Neural cell (in vitro differentiated cells): Measurements from ENCODE around the gene SAMD14. TPM values are rescaled to one million over a fixed set of nuclear protein-coding genes. Genes with fewer than 3 reads are reported as not detected.
A peak's percentile ranks its signal among the peaks of the same experiment; 100 is the strongest.

Experiments
- H2AFZ ChIP-seq: fragments of 200-600, 300-800 bp; sonication (generic), shearing (Covaris generic); 2 replicates; pipeline ENCODE4 v1.6.0; 2014; ENCODE audit warnings: low read depth, mild to moderate bottlenecking, antibody characterized with exemption, low read length, moderate library complexity
- H3F3A ChIP-seq: fragments of 200-600 bp; shearing (Covaris generic); 2 replicates; pipeline ENCODE4 v1.6.1; 2016; ENCODE audit warnings: mild to moderate bottlenecking, moderate library complexity, mixed read lengths, antibody characterized with exemption, low read length; ENCODE audit not compliant: insufficient read depth, poor library complexity, severe bottlenecking
- H3K27ac ChIP-seq: fragments of 200-600, 300-800 bp; sonication (generic), shearing (Covaris generic); 2 replicates; pipeline ENCODE4 v1.5.1; 2014; ENCODE audit warnings: mild to moderate bottlenecking, low read length, moderate library complexity
- H3K27me3 ChIP-seq: fragments of 300-800, 200-600 bp; sonication (generic), shearing (Covaris generic); 2 replicates; pipeline ENCODE4 v1.6.0; 2014; ENCODE audit warnings: mild to moderate bottlenecking, low read depth, low read length, moderate library complexity; ENCODE audit not compliant: insufficient read depth
- H3K36me3 ChIP-seq: fragments of 300-800, 200-600 bp; sonication (generic), shearing (Covaris generic); 2 replicates; pipeline ENCODE4 v1.5.1; 2014; ENCODE audit warnings: mild to moderate bottlenecking, antibody characterized with exemption, low read length, moderate library complexity; ENCODE audit not compliant: insufficient read depth
- H3K4me2 ChIP-seq: fragments of 300-800, 200-600 bp; sonication (generic), shearing (Covaris generic); 2 replicates; pipeline ENCODE4 v1.6.0; 2014; ENCODE audit warnings: mild to moderate bottlenecking, low read length
- H3K4me3 ChIP-seq: fragments of 300-800, 200-600 bp; sonication (generic), shearing (Covaris generic); 2 replicates; pipeline ENCODE4 v1.5.1; 2014; ENCODE audit warnings: mild to moderate bottlenecking, low read length, moderate library complexity
- H3K79me2 ChIP-seq: fragments of 200-600 bp; shearing (Covaris generic); replicated peaks from 2 replicates; pipeline ENCODE4 v1.6.0; 2014; ENCODE audit warnings: mild to moderate bottlenecking, low read length, moderate library complexity; ENCODE audit not compliant: insufficient read depth
- H3K9ac ChIP-seq: fragments of 300-800, 200-600 bp; sonication (generic), shearing (Covaris generic); 2 replicates; pipeline ENCODE4 v1.6.1; 2016; ENCODE audit warnings: mild to moderate bottlenecking, low read length, mixed read lengths
- H3K9me2 ChIP-seq: fragments of 200-600 bp; shearing (Covaris generic); 2 replicates; pipeline ENCODE4 v1.6.1; 2016; ENCODE audit warnings: mild to moderate bottlenecking, low read length, mixed read lengths; ENCODE audit not compliant: insufficient read depth
- H3K9me3 ChIP-seq: fragments of 200-600, 300-800 bp; sonication (generic), shearing (Covaris generic); 2 replicates; pipeline ENCODE4 v1.6.1; 2016; ENCODE audit warnings: mild to moderate bottlenecking, mixed run types, low read length, moderate library complexity, mixed read lengths
- H4K20me1 ChIP-seq: fragments of 200-600 bp; shearing (Covaris generic); 2 replicates; pipeline ENCODE4 v1.6.1; 2016; ENCODE audit warnings: mild to moderate bottlenecking, mixed run types; ENCODE audit not compliant: insufficient read depth
- EP300 ChIP-seq: fragments of 450-650 bp; conservative IDR thresholded peaks from 2 replicates; pipeline ENCODE4 v1.6.1; 2014; ENCODE audit warnings: antibody characterized with exemption, mild to moderate bottlenecking, moderate library complexity; ENCODE audit not compliant: poor library complexity, severe bottlenecking
- MXI1 ChIP-seq: fragments of 450-650 bp; conservative IDR thresholded peaks from 2 replicates; pipeline ENCODE4 v1.6.1; 2014; ENCODE audit warnings: antibody characterized with exemption, mild to moderate bottlenecking; ENCODE audit not compliant: poor library complexity, severe bottlenecking
- POLR2AphosphoS5 ChIP-seq: IDR thresholded peaks from 2 replicates; pipeline ENCODE4 v1.6.1; 2012
- RAD21 ChIP-seq: fragments of 450-650 bp; conservative IDR thresholded peaks from 2 replicates; pipeline ENCODE4 v1.6.1; 2014; ENCODE audit warnings: antibody characterized with exemption, mild to moderate bottlenecking, moderate library complexity
- SMC3 ChIP-seq: fragments of 450-650 bp; conservative IDR thresholded peaks from 2 replicates; pipeline ENCODE4 v1.6.1; 2014; ENCODE audit warnings: antibody characterized with exemption, mild to moderate bottlenecking, moderate library complexity; ENCODE audit not compliant: poor library complexity
- TAF1 ChIP-seq: IDR thresholded peaks from 2 replicates; pipeline ENCODE4 v1.6.1; 2012; ENCODE audit warnings: low read depth
- polyA plus RNA-seq: library from polyadenylated mRNA; depleted of rRNA; stranded (reverse); fragments of >200 nt; gene quantifications from 2 replicates; pipeline ENCODE4 v1.2.3, GENCODE V29; 2014
- TF ChIP-seq, protein P1 (sequence below): fragments of 450-650 bp; IDR thresholded peaks from 2 replicates; pipeline ENCODE4 v1.5.1; 2014; ENCODE audit warnings: antibody characterized with exemption, mild to moderate bottlenecking, moderate library complexity; ENCODE audit not compliant: poor library complexity, severe bottlenecking
- TF ChIP-seq, protein P2 (sequence below): IDR thresholded peaks from 2 replicates; pipeline ENCODE4 v1.6.1; 2012; ENCODE audit warnings: borderline replicate concordance

SAMD14 gene
- polyA plus RNA-seq, 1 donor from 2014 or later = 105 TPM

DNA sequence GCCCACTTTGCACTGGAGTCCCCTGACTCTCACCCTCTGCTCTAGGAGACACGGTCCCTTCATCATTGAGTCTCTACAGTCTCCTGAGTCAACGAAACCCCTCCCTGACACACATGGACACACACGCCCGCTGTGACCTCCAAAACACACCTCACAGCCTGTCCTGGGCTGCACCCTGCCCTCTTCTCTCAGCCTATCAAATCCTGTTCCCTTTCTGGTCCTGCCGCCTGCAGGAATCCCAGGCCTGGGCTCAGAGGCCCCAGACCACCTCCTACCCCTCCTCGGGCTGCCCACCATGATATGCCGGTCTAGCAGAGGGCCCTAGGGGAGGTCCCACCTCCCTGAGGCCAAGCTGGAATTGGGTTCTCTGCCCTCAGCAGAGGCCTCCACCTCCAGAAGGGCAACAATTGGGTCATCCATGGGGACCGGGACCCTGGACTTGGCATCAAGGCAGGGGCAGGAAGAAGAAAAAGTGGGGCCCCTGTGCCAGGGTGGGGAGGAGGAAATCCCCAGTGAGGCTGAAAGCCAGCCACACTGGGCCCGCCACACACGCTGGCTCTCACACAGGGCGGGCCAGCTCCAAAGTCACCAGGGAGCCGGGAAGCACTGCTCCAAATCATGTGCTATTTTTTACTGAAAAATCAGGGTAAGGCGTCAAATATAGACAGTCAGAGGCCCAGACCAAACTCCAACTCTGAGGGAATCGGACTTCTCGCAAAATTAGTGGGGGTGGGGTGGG lies 17.1 kb upstream of the SAMD14 start:
- H3F3A ChIP-seq = no peaks in the 10 kb centered on the region
- no peaks in the 10 kb centered on the region for H3K9me3 ChIP-seq
- TF ChIP-seq, protein P1, sequence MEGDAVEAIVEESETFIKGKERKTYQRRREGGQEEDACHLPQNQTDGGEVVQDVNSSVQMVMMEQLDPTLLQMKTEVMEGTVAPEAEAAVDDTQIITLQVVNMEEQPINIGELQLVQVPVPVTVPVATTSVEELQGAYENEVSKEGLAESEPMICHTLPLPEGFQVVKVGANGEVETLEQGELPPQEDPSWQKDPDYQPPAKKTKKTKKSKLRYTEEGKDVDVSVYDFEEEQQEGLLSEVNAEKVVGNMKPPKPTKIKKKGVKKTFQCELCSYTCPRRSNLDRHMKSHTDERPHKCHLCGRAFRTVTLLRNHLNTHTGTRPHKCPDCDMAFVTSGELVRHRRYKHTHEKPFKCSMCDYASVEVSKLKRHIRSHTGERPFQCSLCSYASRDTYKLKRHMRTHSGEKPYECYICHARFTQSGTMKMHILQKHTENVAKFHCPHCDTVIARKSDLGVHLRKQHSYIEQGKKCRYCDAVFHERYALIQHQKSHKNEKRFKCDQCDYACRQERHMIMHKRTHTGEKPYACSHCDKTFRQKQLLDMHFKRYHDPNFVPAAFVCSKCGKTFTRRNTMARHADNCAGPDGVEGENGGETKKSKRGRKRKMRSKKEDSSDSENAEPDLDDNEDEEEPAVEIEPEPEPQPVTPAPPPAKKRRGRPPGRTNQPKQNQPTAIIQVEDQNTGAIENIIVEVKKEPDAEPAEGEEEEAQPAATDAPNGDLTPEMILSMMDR = no peak
- TF ChIP-seq, protein P2, sequence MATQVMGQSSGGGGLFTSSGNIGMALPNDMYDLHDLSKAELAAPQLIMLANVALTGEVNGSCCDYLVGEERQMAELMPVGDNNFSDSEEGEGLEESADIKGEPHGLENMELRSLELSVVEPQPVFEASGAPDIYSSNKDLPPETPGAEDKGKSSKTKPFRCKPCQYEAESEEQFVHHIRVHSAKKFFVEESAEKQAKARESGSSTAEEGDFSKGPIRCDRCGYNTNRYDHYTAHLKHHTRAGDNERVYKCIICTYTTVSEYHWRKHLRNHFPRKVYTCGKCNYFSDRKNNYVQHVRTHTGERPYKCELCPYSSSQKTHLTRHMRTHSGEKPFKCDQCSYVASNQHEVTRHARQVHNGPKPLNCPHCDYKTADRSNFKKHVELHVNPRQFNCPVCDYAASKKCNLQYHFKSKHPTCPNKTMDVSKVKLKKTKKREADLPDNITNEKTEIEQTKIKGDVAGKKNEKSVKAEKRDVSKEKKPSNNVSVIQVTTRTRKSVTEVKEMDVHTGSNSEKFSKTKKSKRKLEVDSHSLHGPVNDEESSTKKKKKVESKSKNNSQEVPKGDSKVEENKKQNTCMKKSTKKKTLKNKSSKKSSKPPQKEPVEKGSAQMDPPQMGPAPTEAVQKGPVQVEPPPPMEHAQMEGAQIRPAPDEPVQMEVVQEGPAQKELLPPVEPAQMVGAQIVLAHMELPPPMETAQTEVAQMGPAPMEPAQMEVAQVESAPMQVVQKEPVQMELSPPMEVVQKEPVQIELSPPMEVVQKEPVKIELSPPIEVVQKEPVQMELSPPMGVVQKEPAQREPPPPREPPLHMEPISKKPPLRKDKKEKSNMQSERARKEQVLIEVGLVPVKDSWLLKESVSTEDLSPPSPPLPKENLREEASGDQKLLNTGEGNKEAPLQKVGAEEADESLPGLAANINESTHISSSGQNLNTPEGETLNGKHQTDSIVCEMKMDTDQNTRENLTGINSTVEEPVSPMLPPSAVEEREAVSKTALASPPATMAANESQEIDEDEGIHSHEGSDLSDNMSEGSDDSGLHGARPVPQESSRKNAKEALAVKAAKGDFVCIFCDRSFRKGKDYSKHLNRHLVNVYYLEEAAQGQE = no peak
- TF ChIP-seq TAF1 = no peak
- H3K4me3 ChIP-seq = peak overlapping the region; percentile 91
- H3K27ac ChIP-seq = no peak overlapping the region
- H3K4me2 ChIP-seq = peak overlapping the region; percentile 90
- no peak overlapping the region for H2AFZ ChIP-seq
- H4K20me1 ChIP-seq = peaks cover 40% of the 10 kb centered on the region
- no peaks in the 10 kb centered on the region for H3K36me3 ChIP-seq
- peaks cover 43% of the 10 kb centered on the region for H3K79me2 ChIP-seq
- no peaks in the 10 kb centered on the region for H3K27me3 ChIP-seq
- peak overlapping the region; percentile 94 for H3K9ac ChIP-seq
- no peaks in the 10 kb centered on the region for H3K9me2 ChIP-seq

DNA sequence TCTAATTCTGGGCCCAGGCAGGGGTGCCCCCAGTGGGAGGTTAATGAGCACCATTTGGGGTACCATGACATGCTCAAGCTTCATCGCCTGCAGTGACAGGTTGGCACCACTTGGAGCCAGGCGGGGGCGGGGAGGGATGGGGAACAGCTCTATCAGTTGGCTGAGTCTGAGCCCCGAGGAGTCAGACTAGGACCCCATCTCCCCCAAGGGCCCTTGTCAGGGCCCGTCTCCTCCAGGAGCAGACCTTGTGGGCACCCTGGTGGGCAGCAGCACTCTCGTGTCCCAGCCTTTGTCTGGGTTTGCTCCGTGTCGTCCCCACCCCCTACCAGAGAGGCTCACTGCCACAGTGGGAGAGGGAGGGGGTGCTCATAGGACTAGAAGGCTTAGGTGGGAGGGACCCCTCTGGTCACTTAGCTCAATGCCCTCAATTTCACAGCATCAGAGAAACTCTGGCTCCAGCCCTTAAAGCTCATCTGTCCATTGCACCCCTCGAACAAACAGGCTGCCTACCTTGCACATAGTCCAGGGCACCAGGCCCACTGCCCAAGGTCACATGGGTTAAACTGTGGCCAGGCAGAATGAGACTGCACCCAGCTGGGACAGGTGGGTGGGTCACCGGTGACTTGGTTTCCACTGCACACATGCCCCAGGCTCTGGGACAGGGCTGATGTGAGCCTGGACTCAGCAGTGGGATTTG lies 16.4 kb upstream of the SAMD14 start:
- no peaks in the 10 kb centered on the region for H3K9me3 ChIP-seq
- TF ChIP-seq TAF1 = no peak
- no peak for TF ChIP-seq RAD21
- TF ChIP-seq, protein P1 = peak; percentile 38
- no peak for TF ChIP-seq MXI1
- TF ChIP-seq, protein P2 = no peak
- TF ChIP-seq EP300 = no peak
- no peak for TF ChIP-seq SMC3
- TF ChIP-seq POLR2AphosphoS5 = no peak
- no peak overlapping the region for H3K27ac ChIP-seq
- no peaks in the 10 kb centered on the region for H3K36me3 ChIP-seq
- H3K9ac ChIP-seq = peak overlapping the region; percentile 20
- no peaks in the 10 kb centered on the region for H3K9me2 ChIP-seq
- peaks cover 40% of the 10 kb centered on the region for H4K20me1 ChIP-seq
- H3K79me2 ChIP-seq = peaks cover 43% of the 10 kb centered on the region
- no peaks in the 10 kb centered on the region for H3K27me3 ChIP-seq
- no peak overlapping the region for H2AFZ ChIP-seq
- H3K4me2 ChIP-seq = peak overlapping the region; percentile 90
- H3F3A ChIP-seq = no peaks in the 10 kb centered on the region
- peak overlapping the region; percentile 91 for H3K4me3 ChIP-seq
